Vagina (tissue), 2 donors: ENCODE data around the gene LRRC75B. TPM values are rescaled to one million over a fixed set of nuclear protein-coding genes. Genes with fewer than 3 reads are reported as not detected.
"Not testable (repeated sequence)": the region's sequence is repeated elsewhere in the genome, so short reads cannot be mapped to it uniquely, and the experiment has no call there.

Experiments
- DNase-seq, 2 donors: peaks; one replicate each; pipeline ENCODE4 v3.0.0-alpha.2; 2017; ENCODE audit errors: extremely low spot score in 2 of 2
- H3K27ac ChIP-seq: fragments of 200-600 bp; sonication (generic); one replicate; pipeline ENCODE4 v1.5.1; 2019
- H3K27me3 ChIP-seq: fragments of 200-600 bp; sonication (generic); one replicate; pipeline ENCODE4 v1.5.1; 2019
- H3K36me3 ChIP-seq, 2 donors: fragments of 200-600 bp; sonication (generic); one replicate each; pipeline ENCODE4 v1.5.1; 2017 to 2019
- H3K4me1 ChIP-seq: fragments of 200-600 bp; sonication (generic); one replicate; pipeline ENCODE4 v1.5.1; 2019
- H3K4me3 ChIP-seq, 2 donors: fragments of 200-600 bp; sonication (generic); 1 replicate in 1 of 2; 2 replicates in 1 of 2; pipeline ENCODE4 v1.5.1; 2016 to 2019
- H3K9me3 ChIP-seq: fragments of 200-600 bp; sonication (generic); one replicate; pipeline ENCODE4 v1.5.1; 2019
- POLR2A ChIP-seq, 2 donors: fragments of 450-650 bp; IDR thresholded peaks; one replicate each; pipeline ENCODE4 v1.6.1; 2017; ENCODE audit warnings: antibody characterized with exemption in 2 of 2, mild to moderate bottlenecking in 2 of 2, moderate library complexity in 2 of 2
- POLR2AphosphoS5 ChIP-seq, 2 donors: sonication (generic); formaldehyde crosslinking; IDR thresholded peaks; one replicate each; pipeline ENCODE4 v1.9.0; 2017; ENCODE audit warnings: antibody characterized with exemption in 2 of 2, mild to moderate bottlenecking in 2 of 2, low read depth in 1 of 2; ENCODE audit not compliant: insufficient read depth in 1 of 2
- intact Hi-C: fragments of 100-400 bp; cut with DNase I; formaldehyde crosslinking; loops from one replicate; pipeline ENCODE4 v1.15.1; 2023
- total RNA-seq: library from RNA; depleted of rRNA; stranded (reverse); fragments of >200 nt; gene quantifications from one replicate; pipeline ENCODE4 v1.2.3, GENCODE V29; 2016
- TF ChIP-seq, protein P1 (sequence below), 3 experiments: fragments of 450-650 bp in 2 of 3; fragments of 200-600 bp in 1 of 3; sonication (generic) in 1 of 3; IDR thresholded peaks; one replicate each; pipeline ENCODE4 v1.5.1; 2017 to 2019; ENCODE audit warnings: antibody characterized with exemption in 3 of 3, mild to moderate bottlenecking in 2 of 3, moderate library complexity in 2 of 3

The LRRC75B gene
- total RNA-seq, 1 donor from 2014 or later = 17.9 TPM

DNA sequence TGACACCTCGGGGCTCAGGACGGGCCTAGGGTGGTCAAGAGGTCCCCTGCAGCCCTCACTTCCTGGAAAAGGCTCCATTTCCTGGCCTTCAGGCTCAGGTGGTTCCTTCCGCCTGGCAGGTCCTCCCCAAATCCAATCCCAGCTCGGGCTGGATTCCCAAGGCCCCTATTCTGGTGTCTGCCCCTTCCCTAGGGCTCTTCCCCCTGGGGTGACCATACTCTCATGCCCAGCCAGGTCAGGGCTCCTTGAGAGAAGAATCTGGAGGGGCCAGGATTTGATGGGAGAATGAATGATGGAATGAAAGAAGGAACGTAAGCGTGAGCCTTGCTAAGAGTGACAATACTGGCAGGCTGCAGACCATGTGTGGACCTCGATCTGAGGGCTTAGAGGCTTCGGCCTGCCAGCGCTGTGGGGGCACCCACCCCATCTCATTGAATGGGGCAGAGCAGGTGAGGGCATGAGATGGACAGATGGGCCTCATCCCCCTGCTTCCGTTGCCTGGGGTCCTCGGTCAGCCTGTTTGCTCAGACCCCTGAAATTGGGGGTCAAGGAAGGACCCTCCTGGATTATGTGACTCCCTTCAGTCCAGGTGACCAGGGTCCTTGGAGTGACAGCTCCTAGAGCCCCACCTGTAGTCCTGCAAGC, 9.4 kb upstream of the LRRC75B start:
- peaks cover 11% of the 10 kb centered on the region for H3K4me1 ChIP-seq
- DNase-seq, H3K27ac ChIP-seq, intact Hi-C loops, H3K27me3 ChIP-seq, H3K9me3 ChIP-seq, H3K36me3 ChIP-seq, H3K4me3 ChIP-seq: not testable (repeated sequence)

DNA sequence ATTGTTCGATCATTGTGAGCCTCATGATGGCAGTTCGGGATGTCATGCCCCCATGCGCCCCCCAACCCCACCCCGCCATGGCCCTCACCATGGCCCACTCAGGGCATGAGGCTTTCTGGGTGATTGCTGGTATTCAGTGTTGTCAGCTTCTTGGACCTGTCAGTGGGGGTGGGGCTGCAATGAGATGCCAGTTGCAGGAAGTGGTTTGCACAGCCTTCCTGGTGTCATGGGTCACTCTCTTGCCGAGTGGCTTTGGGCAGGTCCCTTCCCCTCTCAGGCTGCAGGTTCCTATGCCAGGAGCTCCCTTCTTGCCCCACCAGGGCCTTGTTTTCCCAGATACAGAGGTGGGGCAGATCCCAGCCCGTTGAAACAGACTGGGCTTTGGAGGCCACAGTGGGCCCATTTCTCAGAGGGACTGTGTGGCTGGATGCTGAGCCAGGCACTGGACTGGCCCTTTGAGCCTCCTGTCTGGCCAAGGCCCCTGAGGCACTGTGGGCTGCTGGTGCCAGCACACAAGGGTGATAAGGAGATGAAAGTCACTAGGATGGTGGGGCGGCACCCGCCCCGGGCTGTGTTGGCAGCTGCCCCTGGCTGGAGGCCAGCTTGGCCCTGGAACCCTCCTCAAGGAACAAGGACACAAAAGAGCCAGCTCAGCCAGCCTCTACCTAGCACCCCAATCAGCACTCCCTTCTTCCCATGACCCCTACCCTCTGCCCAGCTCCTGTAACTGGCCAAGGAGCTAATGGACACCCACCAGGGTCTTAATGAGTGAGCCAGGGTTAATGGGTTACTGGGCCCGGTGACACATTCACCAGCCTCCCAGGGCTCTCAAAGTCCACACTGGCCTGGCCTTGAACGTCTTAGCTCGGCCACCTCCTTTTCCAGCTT, 8.6 kb upstream of the LRRC75B start:
- Histone ChIP-seq H3K4me1 (peaks cover 11% of the 10 kb centered on the region), H3K27me3 (no peaks in the 10 kb centered on the region), H3K36me3 (no peaks in the 10 kb centered on the region), H3K4me3 (no peak overlapping the region), H3K27ac (no peak overlapping the region), H3K9me3 (no peaks in the 10 kb centered on the region)
- no peak for DNase-seq
- TF ChIP-seq, protein P1, sequence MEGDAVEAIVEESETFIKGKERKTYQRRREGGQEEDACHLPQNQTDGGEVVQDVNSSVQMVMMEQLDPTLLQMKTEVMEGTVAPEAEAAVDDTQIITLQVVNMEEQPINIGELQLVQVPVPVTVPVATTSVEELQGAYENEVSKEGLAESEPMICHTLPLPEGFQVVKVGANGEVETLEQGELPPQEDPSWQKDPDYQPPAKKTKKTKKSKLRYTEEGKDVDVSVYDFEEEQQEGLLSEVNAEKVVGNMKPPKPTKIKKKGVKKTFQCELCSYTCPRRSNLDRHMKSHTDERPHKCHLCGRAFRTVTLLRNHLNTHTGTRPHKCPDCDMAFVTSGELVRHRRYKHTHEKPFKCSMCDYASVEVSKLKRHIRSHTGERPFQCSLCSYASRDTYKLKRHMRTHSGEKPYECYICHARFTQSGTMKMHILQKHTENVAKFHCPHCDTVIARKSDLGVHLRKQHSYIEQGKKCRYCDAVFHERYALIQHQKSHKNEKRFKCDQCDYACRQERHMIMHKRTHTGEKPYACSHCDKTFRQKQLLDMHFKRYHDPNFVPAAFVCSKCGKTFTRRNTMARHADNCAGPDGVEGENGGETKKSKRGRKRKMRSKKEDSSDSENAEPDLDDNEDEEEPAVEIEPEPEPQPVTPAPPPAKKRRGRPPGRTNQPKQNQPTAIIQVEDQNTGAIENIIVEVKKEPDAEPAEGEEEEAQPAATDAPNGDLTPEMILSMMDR (IDR thresholded peaks at IDR 0.05) = no peak
- TF ChIP-seq POLR2AphosphoS5 (IDR thresholded peaks at IDR 0.05; ENCODE audit: insufficient read depth in 1 of 2, low read depth in 1 of 2) = no peak
- TF ChIP-seq POLR2A (IDR thresholded peaks at IDR 0.05) = no peak
- intact Hi-C loops = no loop called here

DNA sequence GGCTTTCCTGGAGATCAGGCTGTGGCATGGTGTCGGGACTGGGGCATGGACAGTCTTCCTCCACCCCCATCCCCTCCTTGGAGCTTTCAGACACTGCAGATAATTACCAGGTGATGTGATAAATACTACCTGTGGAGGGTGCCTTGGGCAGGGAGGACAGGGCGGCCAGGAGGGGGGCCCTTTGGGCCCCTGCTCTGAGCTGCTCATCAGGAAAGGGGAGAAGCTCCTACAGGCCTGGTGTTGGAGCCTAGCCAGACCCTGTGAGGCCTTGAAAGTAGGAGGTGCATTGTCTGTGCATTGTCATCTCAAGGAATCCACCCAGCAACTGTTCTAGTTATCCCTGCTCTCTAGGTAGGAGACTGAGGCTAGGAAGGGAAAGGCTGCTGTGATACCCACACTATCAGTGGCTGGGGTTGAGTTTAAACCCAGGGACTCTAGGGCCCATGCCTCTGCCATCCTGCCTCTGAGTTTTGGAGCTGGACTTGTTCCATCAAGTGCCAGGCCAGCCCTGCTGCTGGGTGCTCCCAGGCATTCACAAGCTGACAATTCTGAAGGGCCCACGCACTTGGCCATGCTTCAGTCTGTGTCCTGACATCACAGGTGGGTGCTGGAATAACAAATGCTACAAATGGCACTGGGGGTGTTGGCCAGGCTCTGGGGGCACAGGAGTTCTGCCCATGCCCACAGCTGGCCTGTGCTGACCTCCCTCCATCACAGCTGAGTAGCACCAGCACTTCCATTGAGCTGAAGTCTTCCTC, 7.3 kb upstream of the LRRC75B start:
- H3K27ac ChIP-seq, H3K27me3 ChIP-seq, H3K4me3 ChIP-seq, intact Hi-C loops, H3K9me3 ChIP-seq, H3K36me3 ChIP-seq, DNase-seq: not testable (repeated sequence)
- H3K4me1 ChIP-seq = peaks cover 11% of the 10 kb centered on the region

DNA sequence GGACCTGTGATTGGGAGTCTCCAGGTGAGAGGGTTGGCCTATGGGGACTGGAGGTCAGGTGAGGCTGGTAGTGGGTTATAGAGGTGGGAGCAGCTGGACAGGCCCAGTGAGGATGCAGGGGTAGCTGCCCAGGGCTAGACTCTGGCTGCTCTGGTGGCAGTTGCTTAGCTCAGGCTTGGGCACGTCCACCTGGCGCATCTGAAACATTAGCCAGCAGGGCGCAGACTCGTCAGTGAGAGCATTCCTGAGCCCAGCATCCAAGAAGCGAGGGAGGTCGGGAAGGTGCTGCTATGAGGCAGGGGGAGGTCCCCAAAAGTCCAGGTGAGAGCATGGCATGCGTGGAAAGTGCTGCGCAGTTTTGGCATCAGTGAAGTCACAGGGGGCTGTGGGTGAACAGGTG, 6.6 kb upstream of the LRRC75B start:
- no peak for DNase-seq
- Histone ChIP-seq H3K4me1 (peaks cover 11% of the 10 kb centered on the region), H3K36me3 (no peaks in the 10 kb centered on the region), H3K27me3 (no peaks in the 10 kb centered on the region), H3K4me3 (no peak overlapping the region), H3K9me3 (no peaks in the 10 kb centered on the region), H3K27ac (no peak overlapping the region)
- no peak for TF ChIP-seq POLR2A (IDR thresholded peaks at IDR 0.05)
- TF ChIP-seq, protein P1 (IDR thresholded peaks at IDR 0.05) = no peak
- no peak for TF ChIP-seq POLR2AphosphoS5 (IDR thresholded peaks at IDR 0.05; ENCODE audit: insufficient read depth in 1 of 2, low read depth in 1 of 2)
- intact Hi-C loops = no loop called here

DNA sequence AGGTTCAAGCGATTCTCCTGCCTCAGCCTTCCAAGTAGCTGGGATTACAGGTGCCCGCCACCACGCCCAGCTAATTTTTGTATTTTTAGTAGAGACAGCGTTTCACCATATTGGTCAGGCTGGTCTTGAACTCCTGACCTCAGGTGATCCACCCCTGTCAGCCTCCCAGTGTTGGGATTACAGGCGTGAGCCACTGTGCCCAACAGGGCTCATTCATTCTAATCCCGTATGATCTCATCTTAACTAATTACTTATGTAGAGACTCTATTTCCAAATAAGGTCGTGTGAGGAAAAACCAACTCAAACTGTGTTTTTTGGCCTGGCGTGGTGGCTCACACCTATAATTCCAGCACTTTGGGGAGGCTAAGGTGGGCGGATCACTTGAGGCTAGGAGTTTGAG, 4.2 kb upstream of the LRRC75B start:
- H3K4me1 ChIP-seq = peaks cover 10% of the 10 kb centered on the region
- H3K27ac ChIP-seq, H3K9me3 ChIP-seq, DNase-seq, intact Hi-C loops, H3K36me3 ChIP-seq, H3K4me3 ChIP-seq, H3K27me3 ChIP-seq: not testable (repeated sequence)

DNA sequence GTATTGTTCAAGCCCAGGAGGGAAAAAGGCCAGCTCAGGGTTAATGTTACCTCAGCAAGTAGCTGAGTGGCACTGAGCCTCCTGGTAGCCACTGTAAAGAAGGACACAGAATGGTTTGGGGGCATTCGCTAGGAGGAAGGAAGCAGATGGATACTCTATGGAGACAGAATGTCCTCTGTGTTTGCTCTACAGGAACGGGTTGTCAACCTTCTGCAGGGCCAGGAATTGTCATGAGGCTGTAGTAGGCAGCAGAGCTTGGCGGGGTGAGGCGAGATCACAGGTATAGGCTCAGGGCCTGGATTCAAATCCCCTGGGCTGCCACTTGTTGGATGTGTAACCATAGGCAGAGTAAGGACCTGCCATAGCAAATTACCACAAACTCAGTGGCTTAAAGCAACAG, 3.0 kb upstream of the LRRC75B start:
- H3K4me1 ChIP-seq = peaks cover 10% of the 10 kb centered on the region
- DNase-seq = no peak
- no peaks in the 10 kb centered on the region for H3K27me3 ChIP-seq
- TF ChIP-seq, protein P1 (IDR thresholded peaks at IDR 0.05) = no peak
- no peak for TF ChIP-seq POLR2AphosphoS5 (IDR thresholded peaks at IDR 0.05; ENCODE audit: insufficient read depth in 1 of 2, low read depth in 1 of 2)
- TF ChIP-seq POLR2A (IDR thresholded peaks at IDR 0.05) = no peak
- intact Hi-C loops = no loop called here
- no peaks in the 10 kb centered on the region for H3K36me3 ChIP-seq
- H3K9me3 ChIP-seq = no peaks in the 10 kb centered on the region
- no peak overlapping the region for H3K27ac ChIP-seq
- H3K4me3 ChIP-seq = no peak overlapping the region
